Astrocyte (in vitro differentiated cells and primary cell): ENCODE results near the gene PCLO. TPM values are rescaled to one million over a fixed set of nuclear protein-coding genes. Genes with fewer than 3 reads are reported as not detected.

Experiments
- DNase-seq: peaks from one replicate; pipeline ENCODE4 v3.0.0-alpha.2; 2010; ENCODE audit warnings: low read depth
- FAIRE-seq: peaks from 2 replicates; lab custom pipeline; 2011; peaks lifted over from hg19 to GRCh38; lab: Jason Lieb, UNC
- H2AFZ ChIP-seq: 2 replicates; pipeline ENCODE4 v1.6.0; 2012; ENCODE audit warnings: low read depth, low read length, inconsistent platforms
- H3K27ac ChIP-seq: 2 replicates; pipeline ENCODE4 v1.5.1; 2011; ENCODE audit warnings: low read depth, low read length, inconsistent platforms
- H3K27me3 ChIP-seq: 2 replicates; pipeline ENCODE4 v1.6.0; 2011; ENCODE audit warnings: low read length, inconsistent platforms; ENCODE audit not compliant: insufficient read depth
- H3K36me3 ChIP-seq: 2 replicates; pipeline ENCODE4 v1.5.1; 2011; ENCODE audit warnings: low read length, inconsistent platforms; ENCODE audit not compliant: insufficient read depth
- H3K4me1 ChIP-seq: 2 replicates; pipeline ENCODE4 v1.5.1; 2011; ENCODE audit warnings: low read length, inconsistent platforms; ENCODE audit not compliant: insufficient read depth
- H3K4me2 ChIP-seq: 2 replicates; pipeline ENCODE4 v1.6.0; 2012; ENCODE audit warnings: low read length, inconsistent platforms
- H3K4me3 ChIP-seq: 2 replicates; pipeline ENCODE4 v1.5.1; 2011; ENCODE audit warnings: low read depth, mild to moderate bottlenecking, low read length, inconsistent platforms; ENCODE audit not compliant: insufficient read depth
- H3K79me2 ChIP-seq: 2 replicates; pipeline ENCODE4 v1.6.0; 2012; ENCODE audit warnings: mild to moderate bottlenecking, low read length, inconsistent platforms; ENCODE audit not compliant: insufficient read depth
- H3K9ac ChIP-seq: 2 replicates; pipeline ENCODE4 v1.6.0; 2012; ENCODE audit warnings: mild to moderate bottlenecking, low read length, inconsistent platforms
- H3K9me3 ChIP-seq: 2 replicates; pipeline ENCODE4 v1.5.1; 2012; ENCODE audit warnings: low read depth, mild to moderate bottlenecking, low read length, inconsistent platforms; ENCODE audit not compliant: insufficient read depth
- H4K20me1 ChIP-seq: 2 replicates; pipeline ENCODE4 v1.6.0; 2012; ENCODE audit warnings: low read length, inconsistent platforms; ENCODE audit not compliant: insufficient read depth
- H3K27ac Mint-ChIP-seq: one replicate; pipeline ENCODE4 v1.8.0; 2021; ENCODE audit warnings: mild to moderate bottlenecking, mixed read lengths; ENCODE audit not compliant: unreplicated experiment
- H3K27me3 Mint-ChIP-seq: one replicate; pipeline ENCODE4 v1.8.0; 2021; ENCODE audit warnings: low read depth, mixed read lengths; ENCODE audit not compliant: unreplicated experiment
- H3K36me3 Mint-ChIP-seq: one replicate; pipeline ENCODE4 v1.8.0; 2021; ENCODE audit warnings: low read depth, mixed read lengths; ENCODE audit not compliant: unreplicated experiment
- H3K4me1 Mint-ChIP-seq: one replicate; pipeline ENCODE4 v1.8.0; 2021; ENCODE audit warnings: low read depth, mixed read lengths; ENCODE audit not compliant: unreplicated experiment
- H3K4me3 Mint-ChIP-seq: one replicate; pipeline ENCODE4 v1.8.0; 2021; ENCODE audit warnings: mild to moderate bottlenecking, moderate library complexity, mixed read lengths; ENCODE audit not compliant: unreplicated experiment
- H3K9me3 Mint-ChIP-seq: one replicate; pipeline ENCODE4 v1.8.0; 2021; ENCODE audit warnings: mild to moderate bottlenecking, mixed read lengths; ENCODE audit not compliant: unreplicated experiment
- EZH2 ChIP-seq: IDR thresholded peaks from 2 replicates; pipeline ENCODE4 v1.6.1; 2012; ENCODE audit warnings: mild to moderate bottlenecking, low read length, inconsistent platforms; ENCODE audit not compliant: insufficient read depth
- total RNA-seq: library from RNA; stranded (reverse); gene quantifications from 2 replicates; pipeline ENCODE4 v1.2.1, GENCODE V29; 2021
- TF ChIP-seq, protein P1 (sequence below): IDR thresholded peaks from 2 replicates; pipeline ENCODE4 v1.5.1; 2011; ENCODE audit warnings: low read depth, mild to moderate bottlenecking, inconsistent platforms, low read length, moderate library complexity; ENCODE audit not compliant: insufficient read depth

The PCLO gene
- total RNA-seq, 1 donor from 2014 or later = 3.0 TPM

GRCh38 chr7:82745820-82746219 is 416.9 kb downstream of the PCLO start:
- TF ChIP-seq EZH2 = no peak
- TF ChIP-seq, protein P1, sequence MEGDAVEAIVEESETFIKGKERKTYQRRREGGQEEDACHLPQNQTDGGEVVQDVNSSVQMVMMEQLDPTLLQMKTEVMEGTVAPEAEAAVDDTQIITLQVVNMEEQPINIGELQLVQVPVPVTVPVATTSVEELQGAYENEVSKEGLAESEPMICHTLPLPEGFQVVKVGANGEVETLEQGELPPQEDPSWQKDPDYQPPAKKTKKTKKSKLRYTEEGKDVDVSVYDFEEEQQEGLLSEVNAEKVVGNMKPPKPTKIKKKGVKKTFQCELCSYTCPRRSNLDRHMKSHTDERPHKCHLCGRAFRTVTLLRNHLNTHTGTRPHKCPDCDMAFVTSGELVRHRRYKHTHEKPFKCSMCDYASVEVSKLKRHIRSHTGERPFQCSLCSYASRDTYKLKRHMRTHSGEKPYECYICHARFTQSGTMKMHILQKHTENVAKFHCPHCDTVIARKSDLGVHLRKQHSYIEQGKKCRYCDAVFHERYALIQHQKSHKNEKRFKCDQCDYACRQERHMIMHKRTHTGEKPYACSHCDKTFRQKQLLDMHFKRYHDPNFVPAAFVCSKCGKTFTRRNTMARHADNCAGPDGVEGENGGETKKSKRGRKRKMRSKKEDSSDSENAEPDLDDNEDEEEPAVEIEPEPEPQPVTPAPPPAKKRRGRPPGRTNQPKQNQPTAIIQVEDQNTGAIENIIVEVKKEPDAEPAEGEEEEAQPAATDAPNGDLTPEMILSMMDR = no peak
- Histone ChIP-seq H3K9me3 (no peaks in the 10 kb centered on the region), H3K27ac (no peak overlapping the region), H3K4me3 (no peak overlapping the region), H3K27me3 (no peaks in the 10 kb centered on the region), H3K9ac (no peak overlapping the region), H3K4me1 (no peaks in the 10 kb centered on the region), H3K4me2 (no peak overlapping the region), H4K20me1 (no peaks in the 10 kb centered on the region), H3K79me2 (no peaks in the 10 kb centered on the region), H3K36me3 (no peaks in the 10 kb centered on the region), H2AFZ (no peak overlapping the region)
- Mint-ChIP-seq H3K4me3 (no peak overlapping the region), H3K4me1 (peaks cover 23% of the 10 kb centered on the region), H3K9me3 (no peaks in the 10 kb centered on the region), H3K36me3 (no peaks in the 10 kb centered on the region), H3K27ac (no peak overlapping the region), H3K27me3 (no peaks in the 10 kb centered on the region)
- DNase-seq (no peak), FAIRE-seq (peak; percentile 47)

- Mint-ChIP-seq H3K9me3 (no peaks in the 10 kb centered on the region), H3K4me1 (peaks cover 23% of the 10 kb centered on the region), H3K27me3 (no peaks in the 10 kb centered on the region), H3K36me3 (no peaks in the 10 kb centered on the region), H3K27ac (peak overlapping the region; percentile 15), H3K4me3 (no peak overlapping the region)
- H3K9me3 ChIP-seq = no peaks in the 10 kb centered on the region
- no peak overlapping the region for H2AFZ ChIP-seq
- DNase-seq (peak; percentile 27), FAIRE-seq (no peak)
- no peaks in the 10 kb centered on the region for H3K27me3 ChIP-seq
- H3K79me2 ChIP-seq = no peaks in the 10 kb centered on the region
- TF ChIP-seq, protein P1 = no peak
- no peak for TF ChIP-seq EZH2
- no peak overlapping the region for H3K4me2 ChIP-seq
- H3K4me1 ChIP-seq = no peaks in the 10 kb centered on the region
- H4K20me1 ChIP-seq = no peaks in the 10 kb centered on the region
- no peak overlapping the region for H3K4me3 ChIP-seq
- no peaks in the 10 kb centered on the region for H3K36me3 ChIP-seq
- no peak overlapping the region for H3K9ac ChIP-seq
- no peak overlapping the region for H3K27ac ChIP-seq
Observed at GRCh38 chr7:82745117-82745516, 417.6 kb downstream of the PCLO start.

- Mint-ChIP-seq H3K9me3 (no peaks in the 10 kb centered on the region), H3K4me1 (peaks cover 23% of the 10 kb centered on the region), H3K36me3 (no peaks in the 10 kb centered on the region), H3K4me3 (no peak overlapping the region), H3K27me3 (no peaks in the 10 kb centered on the region), H3K27ac (no peak overlapping the region)
- TF ChIP-seq, protein P1 = no peak
- TF ChIP-seq EZH2 = no peak
- Histone ChIP-seq H2AFZ (no peak overlapping the region), H3K27me3 (no peaks in the 10 kb centered on the region), H3K4me2 (no peak overlapping the region), H3K4me1 (no peaks in the 10 kb centered on the region), H3K4me3 (no peak overlapping the region), H3K9me3 (no peaks in the 10 kb centered on the region), H3K79me2 (no peaks in the 10 kb centered on the region), H3K36me3 (no peaks in the 10 kb centered on the region), H3K9ac (no peak overlapping the region), H3K27ac (no peak overlapping the region), H4K20me1 (no peaks in the 10 kb centered on the region)
- no peak for DNase-seq
- no peak for FAIRE-seq
Observed at GRCh38 chr7:82742163-82742562, 420.5 kb downstream of the PCLO start.
